Ureter (tissue), 1 donor: ENCODE measurements around the gene C14orf119. TPM values are rescaled to one million over a fixed set of nuclear protein-coding genes. Genes with fewer than 3 reads are reported as not detected.

Experiments
- DNase-seq: peaks from one replicate; pipeline ENCODE4 v3.0.0-alpha.2; 2020; ENCODE audit warnings: low spot score
- total RNA-seq: library from RNA; stranded (reverse); gene quantifications from one replicate; pipeline ENCODE4 v1.2.4, GENCODE V29; 2023
- donor health status: DM: yes; HTN: yes; CAD: no.

Gene C14orf119
- 40.2 TPM for total RNA-seq

GRCh38 chr14:23095196-23096108 lies at the start of gene C14orf119:
TSS of gene C14orf119 (plus strand) at chr14:23095505. CDS start at chr14:23097659, 2,154 bp downstream.
- DNase-seq: peak; percentile 100

GRCh38 chr14:23047034-23047634 lies 48.2 kb upstream of the C14orf119 start:
- DNase-seq: no peak

GRCh38 chr14:23047751-23048693 lies 47.3 kb upstream of the C14orf119 start:
- DNase-seq: no peak

GRCh38 chr14:23049011-23049410 lies 46.3 kb upstream of the C14orf119 start:
- DNase-seq: no peak

- no peak for DNase-seq
These were observed 43.9 kb upstream of the C14orf119 start for GRCh38 chr14:23051141-23052057.

- DNase-seq: no peak
These were observed 43.1 kb upstream of the C14orf119 start for GRCh38 chr14:23052182-23052623.

GRCh38 chr14:23052671-23053070 lies 42.6 kb upstream of the C14orf119 start:
- no peak for DNase-seq

GRCh38 chr14:23053426-23053825 lies 41.9 kb upstream of the C14orf119 start:
- DNase-seq: no peak

GRCh38 chr14:23054000-23054811 lies 41.1 kb upstream of the C14orf119 start:
- DNase-seq: no peak

- DNase-seq: no peak
These were observed 40.2 kb upstream of the C14orf119 start for GRCh38 chr14:23055147-23055550.

- no peak for DNase-seq
These were observed 39.6 kb upstream of the C14orf119 start for GRCh38 chr14:23055621-23056144.

- no peak for DNase-seq
These were observed 39.0 kb upstream of the C14orf119 start for GRCh38 chr14:23056145-23056955.

GRCh38 chr14:23056956-23057756 lies 38.1 kb upstream of the C14orf119 start, which contains the start of gene CDH24:
TSS of gene CDH24 (minus strand) at chr14:23057520. CDS start at chr14:23055733, 1,787 bp downstream.
- DNase-seq: peak; percentile 66

- peak; percentile 92 for DNase-seq
These were observed 37.3 kb upstream of the C14orf119 start for GRCh38 chr14:23057757-23058653.

GRCh38 chr14:23058654-23059504 lies 36.4 kb upstream of the C14orf119 start:
- DNase-seq: no peak
